Measurements from ENCODE around the gene C6orf136.
"Not testable (repeated sequence)": the region's sequence is repeated elsewhere in the genome, so short reads cannot be mapped to it uniquely, and the experiment has no call there.

The C6orf136 gene

GRCh38 chr6:30657922-30658321 lies 11.0 kb downstream of the C6orf136 start:
- DNase-seq, result not testable (repeated sequence)

GRCh38 chr6:30664994-30665767 lies 18.2 kb downstream of the C6orf136 start:
- DNase-seq, result no peak

GRCh38 chr6:30666300-30666699 lies 19.4 kb downstream of the C6orf136 start:
- not testable (repeated sequence) for DNase-seq

- DNase-seq, result no peak
These were observed 24.0 kb downstream of the C6orf136 start for GRCh38 chr6:30670760-30671527.

GRCh38 chr6:30672445-30673253 lies 25.7 kb downstream of the C6orf136 start, which contains the start of gene DHX16:
TSS of gene DHX16 (minus strand) at chr6:30673006. CDS start at chr6:30672841, 165 bp downstream.
- DNase-seq, result peak; percentile 65 to 94 (median 82)

- DNase-seq, result no peak
These were observed 29.8 kb downstream of the C6orf136 start for GRCh38 chr6:30676660-30677285.

- peak; percentile 82 to 89 (median 89) for DNase-seq
These were observed 32.2 kb downstream of the C6orf136 start for GRCh38 chr6:30678964-30679726.

- no peak for DNase-seq
These were observed 33.0 kb downstream of the C6orf136 start for GRCh38 chr6:30679765-30680535.

GRCh38 chr6:30681766-30682142 lies 34.8 kb downstream of the C6orf136 start:
- DNase-seq, result no peak

- peak; percentile 72 to 97 (median 82) for DNase-seq
These were observed 35.5 kb downstream of the C6orf136 start for GRCh38 chr6:30682143-30683117.

- peak in 1 of 5 experiments; percentile 15 for DNase-seq
These were observed 36.4 kb downstream of the C6orf136 start for GRCh38 chr6:30683183-30683979.

- DNase-seq, result no peak
These were observed 37.0 kb downstream of the C6orf136 start for GRCh38 chr6:30683980-30684338.

- peak in 3 of 5 experiments; percentile 22 to 85 (median 30) for DNase-seq
These were observed 37.6 kb downstream of the C6orf136 start for GRCh38 chr6:30684386-30685156.

GRCh38 chr6:30685157-30686008 lies 38.5 kb downstream of the C6orf136 start:
- peak in 2 of 5 experiments; percentile 15 to 39 for DNase-seq

GRCh38 chr6:30686009-30686907 lies 39.3 kb downstream of the C6orf136 start, which contains the start of gene PPP1R18:
TSS of gene PPP1R18 (minus strand) at chr6:30686645. CDS start at chr6:30686018, 627 bp downstream.
- peak; percentile 57 to 83 (median 79) for DNase-seq
